Suprapubic skin (tissue), 4 donors: ENCODE measurements around the gene NCAM1.

Experiments
- CTCF ChIP-seq, 2 donors: fragments of 200-600 bp in 1 of 2; fragments of 450-650 bp in 1 of 2; sonication (generic) in 1 of 2; IDR thresholded peaks; one replicate each; pipeline ENCODE4 v1.5.1; 2016 to 2019; ENCODE audit warnings: antibody characterized with exemption in 2 of 2, mild to moderate bottlenecking in 1 of 2, moderate library complexity in 1 of 2
- EP300 ChIP-seq: sonication (generic); formaldehyde crosslinking; IDR thresholded peaks from one replicate; pipeline ENCODE4 v1.6.1; 2017; ENCODE audit warnings: antibody characterized with exemption
- POLR2A ChIP-seq, 2 donors: fragments of 450-650 bp; IDR thresholded peaks; one replicate each; pipeline ENCODE4 v1.6.1; 2017; ENCODE audit warnings: antibody characterized with exemption in 2 of 2, mild to moderate bottlenecking in 2 of 2, moderate library complexity in 2 of 2
- POLR2AphosphoS5 ChIP-seq, 3 donors: sonication (generic); formaldehyde crosslinking; IDR thresholded peaks; one replicate each; pipeline ENCODE4 v1.6.1; 2017; ENCODE audit warnings: antibody characterized with exemption in 3 of 3

- TF ChIP-seq CTCF (IDR thresholded peaks at IDR 0.05) = no peak
- no peak for TF ChIP-seq POLR2A (IDR thresholded peaks at IDR 0.05)
- TF ChIP-seq EP300 = no peak
- TF ChIP-seq POLR2AphosphoS5 (IDR thresholded peaks at IDR 0.05) = no peak
Observed at GRCh38 chr11:113240790-113241635, 279.8 kb downstream of the NCAM1 start.
